ENCODE measurements around the gene TBC1D22A.

DNA sequence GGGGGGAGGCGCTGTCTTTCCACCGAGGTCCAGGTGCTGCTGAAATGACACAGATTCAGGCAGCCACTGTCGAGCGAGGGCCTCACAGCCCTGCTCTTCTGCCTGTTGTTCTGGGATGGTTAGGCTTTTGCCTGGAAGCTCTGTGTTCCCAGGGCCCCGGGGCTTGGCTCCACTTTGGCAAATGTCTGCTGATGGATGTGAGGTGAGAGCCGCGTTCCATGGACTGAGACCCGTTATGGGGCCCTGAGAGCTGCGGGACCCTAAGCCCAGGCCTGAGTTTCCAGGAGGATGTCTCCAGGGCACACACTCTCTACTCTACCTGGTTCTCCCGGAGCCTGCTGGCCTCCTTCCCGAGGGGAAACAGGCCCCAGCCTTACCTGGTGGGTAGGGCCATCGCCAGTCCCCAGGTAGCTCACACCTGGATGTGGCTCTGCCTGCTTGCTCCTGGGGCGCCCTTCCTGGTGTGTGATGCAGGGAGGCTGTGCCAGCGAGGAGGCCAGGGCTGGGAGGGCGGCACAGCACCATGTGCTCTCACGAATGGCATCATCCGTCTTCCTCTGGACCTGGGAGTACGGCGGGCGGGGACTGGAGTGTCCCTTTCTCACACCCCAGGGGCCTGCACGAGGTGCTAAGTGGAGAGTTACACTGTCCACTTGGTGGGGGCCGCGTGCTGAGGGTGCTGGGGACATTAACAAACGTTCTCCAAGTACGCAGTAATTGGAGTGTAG, 435.5 kb downstream of the TBC1D22A start:
- TF ChIP-seq, protein P1, sequence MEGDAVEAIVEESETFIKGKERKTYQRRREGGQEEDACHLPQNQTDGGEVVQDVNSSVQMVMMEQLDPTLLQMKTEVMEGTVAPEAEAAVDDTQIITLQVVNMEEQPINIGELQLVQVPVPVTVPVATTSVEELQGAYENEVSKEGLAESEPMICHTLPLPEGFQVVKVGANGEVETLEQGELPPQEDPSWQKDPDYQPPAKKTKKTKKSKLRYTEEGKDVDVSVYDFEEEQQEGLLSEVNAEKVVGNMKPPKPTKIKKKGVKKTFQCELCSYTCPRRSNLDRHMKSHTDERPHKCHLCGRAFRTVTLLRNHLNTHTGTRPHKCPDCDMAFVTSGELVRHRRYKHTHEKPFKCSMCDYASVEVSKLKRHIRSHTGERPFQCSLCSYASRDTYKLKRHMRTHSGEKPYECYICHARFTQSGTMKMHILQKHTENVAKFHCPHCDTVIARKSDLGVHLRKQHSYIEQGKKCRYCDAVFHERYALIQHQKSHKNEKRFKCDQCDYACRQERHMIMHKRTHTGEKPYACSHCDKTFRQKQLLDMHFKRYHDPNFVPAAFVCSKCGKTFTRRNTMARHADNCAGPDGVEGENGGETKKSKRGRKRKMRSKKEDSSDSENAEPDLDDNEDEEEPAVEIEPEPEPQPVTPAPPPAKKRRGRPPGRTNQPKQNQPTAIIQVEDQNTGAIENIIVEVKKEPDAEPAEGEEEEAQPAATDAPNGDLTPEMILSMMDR (conservative IDR thresholded peaks at IDR 0.05; ENCODE audit: low read depth, low read length) = no peak
- no peak for TF ChIP-seq EZH2phosphoT487 (IDR thresholded peaks at IDR 0.05; ENCODE audit: borderline replicate concordance, low read length)
- no peak for TF ChIP-seq EZH2 (IDR thresholded peaks at IDR 0.05; ENCODE audit: low read length, unreplicated experiment)

Data from PC-3 (cell line).